ENCODE data around the gene EZR. TPM values are rescaled to one million over a fixed set of nuclear protein-coding genes. Genes with fewer than 3 reads are reported as not detected.

EZR gene
- total RNA-seq, 2 donors from 2014 or later, result 257 to 424 TPM

- Histone ChIP-seq H3K27ac (peak overlapping the region; percentile 39), H3K9ac (ENCODE audit: low read depth in 2 of 2, low read length in 2 of 2) (no peak overlapping the region)
- intact Hi-C loops (cut with DNase I), result no loop called here
Observed at GRCh38 chr6:158861686-158862381, 42.7 kb upstream of the EZR start.

GRCh38 chr6:158860279-158860865 is 41.2 kb upstream of the EZR start:
- no peaks in the 10 kb centered on the region for H3K36me3 ChIP-seq
- no peak for TF ChIP-seq CTCF (IDR thresholded peaks at IDR 0.05)
- no peak overlapping the region for H3K27ac ChIP-seq
- no peaks in the 10 kb centered on the region for H3K9me3 ChIP-seq
- no peaks in the 10 kb centered on the region for H3K27me3 ChIP-seq
- intact Hi-C loops (cut with DNase I), result no loop called here
- DNase-seq, result no peak
- H3K4me1 ChIP-seq, result no peaks in the 10 kb centered on the region
- H3K4me3 ChIP-seq, result no peak overlapping the region
- no peak overlapping the region for H3K9ac ChIP-seq (ENCODE audit: low read depth in 2 of 2, low read length in 2 of 2)

More at GRCh38 chr6:158861686-158862381, 42.7 kb upstream of the EZR start:
- Histone ChIP-seq H3K36me3 (no peaks in the 10 kb centered on the region), H3K4me1 (no peaks in the 10 kb centered on the region), H3K9me3 (no peaks in the 10 kb centered on the region), H3K4me3 (no peak overlapping the region), H3K27me3 (no peaks in the 10 kb centered on the region)
- TF ChIP-seq CTCF (IDR thresholded peaks at IDR 0.05), result no peak
- DNase-seq, result no peak

- TF ChIP-seq CTCF (IDR thresholded peaks at IDR 0.05), result no peak
- no peak for DNase-seq
- Histone ChIP-seq H3K27me3 (no peaks in the 10 kb centered on the region), H3K4me1 (peaks cover 8% of the 10 kb centered on the region), H3K27ac (no peak overlapping the region), H3K9me3 (no peaks in the 10 kb centered on the region), H3K4me3 (no peak overlapping the region), H3K9ac (ENCODE audit: low read depth in 2 of 2, low read length in 2 of 2) (no peak overlapping the region), H3K36me3 (no peaks in the 10 kb centered on the region)
- intact Hi-C loops (cut with DNase I), result no loop called here
Observed at GRCh38 chr6:158856261-158856660, 37.1 kb upstream of the EZR start.

- intact Hi-C loops (cut with DNase I), result loop anchor here (2.0 kb wide), 1 partner anchor 42 kb away; no protein-coding TSS in a partner anchor
- TF ChIP-seq CTCF (IDR thresholded peaks at IDR 0.05), result no peak
- Histone ChIP-seq H3K27me3 (no peaks in the 10 kb centered on the region), H3K9ac (ENCODE audit: low read depth in 2 of 2, low read length in 2 of 2) (peak overlapping the region in 1 of 2 donors; percentile 80), H3K4me1 (peaks cover 8% of the 10 kb centered on the region), H3K9me3 (no peaks in the 10 kb centered on the region), H3K27ac (peak overlapping the region; percentile 77), H3K36me3 (no peaks in the 10 kb centered on the region), H3K4me3 (no peak overlapping the region)
- DNase-seq, result no peak
Observed at GRCh38 chr6:158854214-158855101, 35.3 kb upstream of the EZR start.

GRCh38 chr6:158853880-158854213 is 34.7 kb upstream of the EZR start:
- no peak for DNase-seq
- H3K9ac ChIP-seq (ENCODE audit: low read depth in 2 of 2, low read length in 2 of 2), result peak overlapping the region in 1 of 2 donors; percentile 80
- no peak for TF ChIP-seq CTCF (IDR thresholded peaks at IDR 0.05)
- peaks cover 8% of the 10 kb centered on the region for H3K4me1 ChIP-seq
- no peaks in the 10 kb centered on the region for H3K9me3 ChIP-seq
- peak overlapping the region; percentile 77 for H3K27ac ChIP-seq
- intact Hi-C loops (cut with DNase I), result loop anchor here (2.0 kb wide), 1 partner anchor 41 kb away; no protein-coding TSS in a partner anchor
- H3K36me3 ChIP-seq, result no peaks in the 10 kb centered on the region
- H3K4me3 ChIP-seq, result no peak overlapping the region
- H3K27me3 ChIP-seq, result no peaks in the 10 kb centered on the region

Data from colonic mucosa (tissue), 4 donors.